Activated CD8-positive, alpha-beta T cell treated with anti-CD3 and anti-CD28 coated beads for 36 hours (primary cell): ENCODE measurements around the gene PPP1R17. TPM values are rescaled to one million over a fixed set of nuclear protein-coding genes. Genes with fewer than 3 reads are reported as not detected.

Experiments
- ATAC-seq: fragments of 200-7000 bp; cut with Tn5 transposase; one replicate; pipeline ENCODE4 v1.10.0; 2021; ENCODE audit warnings: mild to moderate bottlenecking, moderate library complexity
- CTCF ChIA-PET: fragments of 350-600 bp; sonication (Branson Sonifier 250); formaldehyde crosslinking; loops from one replicate; lab custom pipeline; 2021; ENCODE audit warnings: antibody characterized with exemption; lab: Charles Lee
- POLR2A ChIA-PET: fragments of 350-600 bp; sonication (Branson Sonifier 250); formaldehyde crosslinking; loops from one replicate; lab custom pipeline; 2021; ENCODE audit warnings: antibody characterized with exemption; lab: Charles Lee
- DNase-seq: peaks from one replicate; pipeline ENCODE4 v3.0.0-alpha.2; 2020
- H3K27ac Mint-ChIP-seq: one replicate; pipeline ENCODE4 v1.8.0; 2021; ENCODE audit warnings: mild to moderate bottlenecking, mixed read lengths
- H3K27me3 Mint-ChIP-seq: one replicate; pipeline ENCODE4 v1.8.0; 2021; ENCODE audit warnings: mixed read lengths
- H3K36me3 Mint-ChIP-seq: one replicate; pipeline ENCODE4 v1.8.0; 2021; ENCODE audit warnings: low read depth, mixed read lengths
- H3K4me1 Mint-ChIP-seq: one replicate; pipeline ENCODE4 v1.8.0; 2021; ENCODE audit warnings: low read depth, mixed read lengths
- H3K4me3 Mint-ChIP-seq: one replicate; pipeline ENCODE4 v1.8.0; 2021; ENCODE audit warnings: mild to moderate bottlenecking, moderate library complexity, mixed read lengths
- H3K9me3 Mint-ChIP-seq: one replicate; pipeline ENCODE4 v1.8.0; 2021; ENCODE audit warnings: mixed read lengths
- intact Hi-C: fragments of 100-400 bp; cut with micrococcal nuclease; formaldehyde crosslinking; loops from one replicate; pipeline ENCODE4 v1.10.0; 2022
- total RNA-seq, 2 experiments: library from RNA; stranded (reverse); gene quantifications; one replicate each; pipeline ENCODE4 v1.2.3, GENCODE V29; 2021
- TF ChIP-seq, protein P1 (sequence below): fragments of 200-600 bp; IDR thresholded peaks from one replicate; pipeline ENCODE4 v1.8.0; 2022; ENCODE audit warnings: antibody characterized with exemption, mild to moderate bottlenecking

The PPP1R17 gene
- total RNA-seq, 2 experiments from 2014 or later: not detected

DNA sequence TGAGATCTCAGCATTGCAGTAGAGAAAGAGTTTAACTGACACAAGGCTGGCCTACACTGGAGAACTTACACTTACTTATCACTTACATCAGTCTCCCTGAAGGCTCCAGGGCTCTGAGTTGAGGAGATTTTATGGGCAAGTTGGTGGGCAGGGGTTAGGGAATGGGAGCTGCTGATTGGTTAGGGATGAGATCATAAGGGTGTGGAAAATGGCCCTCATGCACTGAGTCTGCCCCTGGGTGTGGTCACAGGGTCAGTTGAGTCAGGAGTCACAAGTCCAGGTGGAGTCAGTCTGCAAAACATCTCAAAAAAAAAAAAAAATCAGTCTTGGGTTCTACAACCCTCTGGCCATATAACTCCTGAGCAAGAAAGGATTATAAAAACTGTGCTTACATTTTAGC is 60.5 kb downstream of the PPP1R17 start:
- DNase-seq (no peak), ATAC-seq (no peak)
- Mint-ChIP-seq H3K27me3 (peaks cover 3% of the 10 kb centered on the region), H3K4me1 (no peaks in the 10 kb centered on the region), H3K9me3 (no peaks in the 10 kb centered on the region), H3K27ac (no peak overlapping the region), H3K4me3 (no peak overlapping the region), H3K36me3 (no peaks in the 10 kb centered on the region)
- POLR2A ChIA-PET: no interaction called here
- CTCF ChIA-PET: no interaction called here
- intact Hi-C loops: loop anchor here (10.0 kb wide), 2 partner anchors 457 to 727 kb away; no protein-coding TSS in a partner anchor
- TF ChIP-seq, protein P1, sequence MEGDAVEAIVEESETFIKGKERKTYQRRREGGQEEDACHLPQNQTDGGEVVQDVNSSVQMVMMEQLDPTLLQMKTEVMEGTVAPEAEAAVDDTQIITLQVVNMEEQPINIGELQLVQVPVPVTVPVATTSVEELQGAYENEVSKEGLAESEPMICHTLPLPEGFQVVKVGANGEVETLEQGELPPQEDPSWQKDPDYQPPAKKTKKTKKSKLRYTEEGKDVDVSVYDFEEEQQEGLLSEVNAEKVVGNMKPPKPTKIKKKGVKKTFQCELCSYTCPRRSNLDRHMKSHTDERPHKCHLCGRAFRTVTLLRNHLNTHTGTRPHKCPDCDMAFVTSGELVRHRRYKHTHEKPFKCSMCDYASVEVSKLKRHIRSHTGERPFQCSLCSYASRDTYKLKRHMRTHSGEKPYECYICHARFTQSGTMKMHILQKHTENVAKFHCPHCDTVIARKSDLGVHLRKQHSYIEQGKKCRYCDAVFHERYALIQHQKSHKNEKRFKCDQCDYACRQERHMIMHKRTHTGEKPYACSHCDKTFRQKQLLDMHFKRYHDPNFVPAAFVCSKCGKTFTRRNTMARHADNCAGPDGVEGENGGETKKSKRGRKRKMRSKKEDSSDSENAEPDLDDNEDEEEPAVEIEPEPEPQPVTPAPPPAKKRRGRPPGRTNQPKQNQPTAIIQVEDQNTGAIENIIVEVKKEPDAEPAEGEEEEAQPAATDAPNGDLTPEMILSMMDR: no peak

GRCh38 chr7:31748084-31748483 is 61.1 kb downstream of the PPP1R17 start:
- DNase-seq (no peak), ATAC-seq (no peak)
- ChIA-PET CTCF (no interaction called here), POLR2A (no interaction called here)
- H3K9me3 Mint-ChIP-seq: no peaks in the 10 kb centered on the region
- H3K27ac Mint-ChIP-seq: no peak overlapping the region
- peaks cover 3% of the 10 kb centered on the region for H3K27me3 Mint-ChIP-seq
- H3K4me3 Mint-ChIP-seq: no peak overlapping the region
- TF ChIP-seq, protein P1: no peak
- H3K36me3 Mint-ChIP-seq: no peaks in the 10 kb centered on the region
- H3K4me1 Mint-ChIP-seq: no peaks in the 10 kb centered on the region
- intact Hi-C loops: loop anchor here (10.0 kb wide), 2 partner anchors 457 to 727 kb away; no protein-coding TSS in a partner anchor

GRCh38 chr7:31751726-31752125 is 64.7 kb downstream of the PPP1R17 start:
- Mint-ChIP-seq H3K4me1 (no peaks in the 10 kb centered on the region), H3K27ac (no peak overlapping the region), H3K27me3 (no peaks in the 10 kb centered on the region), H3K9me3 (no peaks in the 10 kb centered on the region), H3K4me3 (no peak overlapping the region), H3K36me3 (no peaks in the 10 kb centered on the region)
- POLR2A ChIA-PET: no interaction called here
- ATAC-seq (no peak), DNase-seq (no peak)
- CTCF ChIA-PET: no interaction called here
- TF ChIP-seq, protein P1: no peak
- intact Hi-C loops: no loop called here

Other genes with a start within 250 kb of the PPP1R17 start
- gene ITPRID1, start 173.1 kb upstream of the PPP1R17 start, total RNA-seq: not detected